Calu3 (cell line): ENCODE measurements around the gene SYTL2. TPM values are rescaled to one million over a fixed set of nuclear protein-coding genes. Genes with fewer than 3 reads are reported as not detected.

Experiments
- BruUV-seq: library from RNA; stranded (reverse); fragments of 400-500 nt; replicated peaks from 2 replicates; lab custom pipeline; 2021; lab: Mats Ljungman, UMichigan
- CTCF ChIA-PET: fragments of 300-600 bp; sonication (Branson Sonifier 250); formaldehyde crosslinking; loops from one replicate; lab custom pipeline; 2022; ENCODE audit warnings: antibody characterized with exemption; lab: Charles Lee
- DNase-seq: peaks from one replicate; pipeline ENCODE4 v3.0.0; 2022
- H3K27ac Mint-ChIP-seq: one replicate; pipeline ENCODE4 v1.8.0; 2022; ENCODE audit warnings: mixed read lengths; ENCODE audit not compliant: unreplicated experiment
- H3K27me3 Mint-ChIP-seq: one replicate; pipeline ENCODE4 v1.8.0; 2022; ENCODE audit warnings: mixed read lengths; ENCODE audit not compliant: unreplicated experiment
- H3K36me3 Mint-ChIP-seq: one replicate; pipeline ENCODE4 v1.8.0; 2022; ENCODE audit warnings: mild to moderate bottlenecking, moderate library complexity, mixed read lengths; ENCODE audit not compliant: insufficient read depth, unreplicated experiment
- H3K4me1 Mint-ChIP-seq: one replicate; pipeline ENCODE4 v1.8.0; 2022; ENCODE audit warnings: mild to moderate bottlenecking, low read depth, mixed read lengths; ENCODE audit not compliant: unreplicated experiment
- H3K4me3 Mint-ChIP-seq: one replicate; pipeline ENCODE4 v1.8.0; 2022; ENCODE audit warnings: mild to moderate bottlenecking, low read depth, moderate library complexity, mixed read lengths; ENCODE audit not compliant: unreplicated experiment
- H3K9me3 Mint-ChIP-seq: one replicate; pipeline ENCODE4 v1.8.0; 2022; ENCODE audit warnings: low read depth, mixed read lengths; ENCODE audit not compliant: unreplicated experiment
- CTCF ChIP-seq: fragments of 200-600 bp; IDR thresholded peaks from one replicate; pipeline ENCODE4 v1.8.0; 2022; ENCODE audit warnings: antibody characterized with exemption; ENCODE audit not compliant: unreplicated experiment
- intact Hi-C: fragments of 100-400 bp; cut with micrococcal nuclease; formaldehyde crosslinking; loops from one replicate; pipeline ENCODE4 v1.10.0; 2022; ENCODE audit not compliant: unreplicated experiment
- total RNA-seq: library from RNA; stranded (reverse); gene quantifications from 2 replicates; pipeline ENCODE4 v1.2.3, GENCODE V29; 2022

SYTL2 gene
- total RNA-seq, 1 experiment from 2014 or later = 10.6 TPM

GRCh38 chr11:85647604-85648299 is 163.2 kb downstream of the SYTL2 start, which contains the start of gene TMEM126A:
TMEM126A (plus strand) TSS chr11:85647967; CDS start chr11:85650256, 2,289 bp downstream.
- intact Hi-C loops = loop anchor here (5.0 kb wide), 1 partner anchor 50 kb away; no protein-coding TSS in a partner anchor
- H3K4me1 Mint-ChIP-seq = no peaks in the 10 kb centered on the region
- peak within 1 kb of the TSS; percentile 85 for H3K4me3 Mint-ChIP-seq
- CTCF ChIA-PET = interaction anchor here (0.7 kb wide), 2 partner anchors 11 to 25 kb away, joined by 4 read pairs; no protein-coding TSS in a partner anchor
- peaks cover 20% of the 10 kb centered on the region for H3K36me3 Mint-ChIP-seq
- no peaks in the 10 kb centered on the region for H3K9me3 Mint-ChIP-seq
- no peaks in the 10 kb centered on the region for H3K27me3 Mint-ChIP-seq
- peak; percentile 89 for DNase-seq
- no peak for TF ChIP-seq CTCF
- BruUV-seq = no TSS peak
- peak within 1 kb of the TSS; percentile 88 for H3K27ac Mint-ChIP-seq

GRCh38 chr11:85647078-85647477 is 163.9 kb downstream of the SYTL2 start:
- CTCF ChIA-PET = interaction anchor here (0.7 kb wide), 2 partner anchors 10 to 694 kb away, joined by 3 to 4 read pairs; no protein-coding TSS in a partner anchor
- intact Hi-C loops = loop anchor here (5.0 kb wide), 1 partner anchor 50 kb away; no protein-coding TSS in a partner anchor
- no TSS peak for BruUV-seq

More at GRCh38 chr11:85647078-85647477, 163.9 kb downstream of the SYTL2 start:
- DNase-seq = no peak
- peak overlapping the region; percentile 85 for H3K4me3 Mint-ChIP-seq
- H3K4me1 Mint-ChIP-seq = no peaks in the 10 kb centered on the region
- no peak for TF ChIP-seq CTCF
- peaks cover 20% of the 10 kb centered on the region for H3K36me3 Mint-ChIP-seq
- no peaks in the 10 kb centered on the region for H3K9me3 Mint-ChIP-seq
- H3K27ac Mint-ChIP-seq = peak overlapping the region; percentile 88
- H3K27me3 Mint-ChIP-seq = no peaks in the 10 kb centered on the region

Other genes with a start within 250 kb of the SYTL2 start
- gene DLG2, start 183.8 kb downstream of the SYTL2 start, total RNA-seq = 0.71 and 0.73 TPM in 2 replicates
- 30.5 and 31.8 TPM in 2 replicates for gene TMEM126B, start 182.5 kb downstream of the SYTL2 start, total RNA-seq
- gene TMEM126A, start 163.2 kb downstream of the SYTL2 start, total RNA-seq = 20.9 and 22.9 TPM in 2 replicates
- 31.0 and 31.2 TPM in 2 replicates for gene CREBZF, start 146.0 kb downstream of the SYTL2 start, total RNA-seq
- 0.26 and 0.44 TPM in 2 replicates for gene CCDC89, start 124.9 kb downstream of the SYTL2 start, total RNA-seq
- not detected in 2 replicates for gene CCDC83, start 44.2 kb upstream of the SYTL2 start, total RNA-seq